Heart right ventricle (tissue), 16 donors: Measurements from ENCODE around the gene ZNF609. TPM values are rescaled to one million over a fixed set of nuclear protein-coding genes. Genes with fewer than 3 reads are reported as not detected.
A peak's percentile ranks its signal among the peaks of the same experiment; 100 is the strongest.

Source experiments
- ATAC-seq, 8 donors: fragments of 200-7000 bp; cut with Tn5 transposase; one replicate each; pipeline ENCODE4 v1.9.1; 2020; ENCODE audit warnings: mild to moderate bottlenecking in 8 of 8, moderate library complexity in 8 of 8, moderate number of reproducible peaks in 1 of 8
- DNase-seq, 2 donors: peaks; one replicate each; pipeline ENCODE4 v3.0.0-alpha.2; 2020
- H3K27ac ChIP-seq, 10 donors: fragments of 200-600 bp; sonication (generic) in 2 of 10; one replicate each; pipeline versions ENCODE4 v1.5.0 to v1.8.0; 2020 to 2022; ENCODE audit warnings: mild to moderate bottlenecking in 3 of 10
- H3K27me3 ChIP-seq, 7 donors: fragments of 200-600 bp; one replicate each; pipeline ENCODE4 v1.8.0; 2021 to 2022; ENCODE audit warnings: mild to moderate bottlenecking in 2 of 7
- H3K36me3 ChIP-seq, 9 donors: fragments of 200-600 bp; sonication (generic) in 1 of 9; one replicate each; pipeline versions ENCODE4 v1.5.0 to v1.8.0; 2020 to 2022; ENCODE audit warnings: mild to moderate bottlenecking in 2 of 9
- H3K4me1 ChIP-seq, 9 donors: fragments of 200-600 bp; sonication (generic) in 1 of 9; one replicate each; pipeline versions ENCODE4 v1.5.0 to v1.8.0; 2020 to 2022; ENCODE audit warnings: mild to moderate bottlenecking in 4 of 9
- H3K4me3 ChIP-seq, 10 donors: fragments of 200-600 bp; sonication (generic) in 2 of 10; one replicate each; pipeline versions ENCODE4 v1.5.0 to v1.8.0; 2020 to 2022; ENCODE audit warnings: mild to moderate bottlenecking in 7 of 10, moderate library complexity in 2 of 10
- H3K9me3 ChIP-seq, 11 donors: fragments of 200-600 bp in 10 of 11; sonication (generic) in 2 of 11; one replicate each; pipeline versions ENCODE4 v1.5.0 to v1.8.0; 2013 to 2022; ENCODE audit warnings: mild to moderate bottlenecking in 2 of 11, control low read depth in 1 of 11, moderate library complexity in 1 of 11
- WGBS, 2 donors: extraction: QIAGEN DNeasy Blood & Tissue Kit; methylation state at CpG; one replicate each; pipeline ENCODE4 v1.1.7; 2013; ENCODE audit warnings: inconsistent platforms in 1 of 2; 5-methylcytosine and 5-hydroxymethylcytosine counted together
- intact Hi-C, 10 donors: fragments of 100-400 bp; cut with DNase I; formaldehyde crosslinking; loops; one replicate each; pipeline versions ENCODE4 v1.11.1 to v1.14.2; 2022
- polyA plus RNA-seq, 2 donors: library from polyadenylated mRNA; stranded (reverse); fragments of 200-250 nt; gene quantifications; one replicate each; pipeline ENCODE4 v1.2.3, GENCODE V29; 2013
- total RNA-seq, 10 donors: library from RNA; stranded (reverse); fragmentation: NEBNext Ultra II Directional in 3 of 10; extraction: Animal tissue kit (Norgen Biotek cat#: 25700) in 3 of 10; gene quantifications; one replicate each; pipeline versions ENCODE4 v1.2.1 to v1.2.4, GENCODE V29; 2021 to 2023
- TF ChIP-seq, protein P1 (sequence below), 9 donors: fragments of 200-600 bp; sonication (generic) in 2 of 9; IDR thresholded peaks; one replicate each; pipeline versions ENCODE4 v1.5.0 to v1.8.0; 2021 to 2022; ENCODE audit warnings: antibody characterized with exemption in 9 of 9, mild to moderate bottlenecking in 5 of 9, moderate library complexity in 1 of 9
- donor health status: Arrhythmogenic right ventricular cardiomyopathy.
- donor health status: ischemic (EF 13 %, LVEDD 7.1; RV severe dilation, severe dysfunction).
- donor health status: healthy with polysubstance abuse.
- donor health status: DM: no; HTN: yes; CAD: no.
- donor health status: DM: no; HTN: no; CAD: no.
- donor health status: ischemic (EF 25% LVEDD 6.9; RV normal size, moderate dysfunction).
- donor health status: ischemic (EF 25% LVEDD 5.7; RV mildly dilated, moderate dysfunction).
- donor health status: healthy.
- donor health status: DM: yes; HTN: yes; CAD: no.
- donor health status: Ischemic cardiomyopathy.
- donor health status: ischemic (EF 35%, LVEDD 5.7; RV mildly dilated, moderate dysfunction).
- donor health status: nonischemic (EF 11% LVEDD 7.7; RV severe dilation, severe dysfunction).
- donor health status: DM: yes; HTN: yes; CAD: no.
- donor health status: PGD.
- donor health status: ischemic (EF 29% LVEDD 5.4; RV normal size, mild dysfunction).
- donor health status: nonischemic (EF 23%, LVEDD 6.1; RV moderate dilation, normal function).

Gene ZNF609
- total and polyA plus RNA-seq, 12 donors = 4.0 to 19.2 (median 15.8) TPM

DNA sequence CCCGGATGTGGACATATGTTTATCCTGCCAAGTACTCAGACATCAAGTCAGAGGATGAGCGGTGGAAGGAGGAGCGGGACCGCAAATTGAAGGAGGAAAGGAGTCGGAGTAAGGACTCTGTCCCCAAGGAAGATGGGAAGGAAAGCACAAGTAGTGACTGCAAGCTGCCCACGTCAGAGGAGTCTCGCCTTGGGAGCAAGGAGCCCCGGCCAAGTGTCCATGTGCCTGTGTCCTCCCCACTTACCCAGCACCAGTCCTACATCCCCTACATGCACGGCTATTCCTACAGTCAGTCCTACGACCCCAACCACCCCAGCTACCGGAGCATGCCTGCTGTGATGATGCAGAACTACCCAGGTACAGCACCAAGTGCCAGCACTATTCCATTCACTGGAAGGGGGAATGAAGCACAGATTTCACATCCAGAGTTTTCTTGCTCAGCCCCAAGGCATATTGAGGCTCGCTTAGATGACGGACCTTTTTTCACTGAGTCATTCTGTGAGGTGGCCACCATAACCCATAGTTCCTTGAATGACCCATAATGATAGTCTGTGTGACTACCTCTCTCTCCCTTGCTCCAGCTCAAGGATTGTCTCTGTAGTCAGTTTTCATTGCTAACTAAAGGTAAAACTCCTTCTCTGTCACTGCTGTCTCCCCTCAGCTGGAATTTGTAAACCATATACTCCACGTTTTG is 217.9 kb downstream of the ZNF609 start:
- ATAC-seq = no peak
- Histone ChIP-seq H3K4me1 (peaks cover 3 to 22% (median 8%) of the 10 kb centered on the region in 9 donors), H3K9me3 (no peaks in the 10 kb centered on the region), H3K4me3 (no peak overlapping the region), H3K36me3 (peaks cover 0 to 97% (median 19%) of the 10 kb centered on the region in 9 donors), H3K27me3 (no peaks in the 10 kb centered on the region), H3K27ac (no peak overlapping the region)
- intact Hi-C loops = loop anchor here in 1 of 10 donors (10.0 kb wide), 1 partner anchor 253 kb away; no protein-coding TSS in a partner anchor
- 80 to 81% methylated on average over 14 of the region's 14 CpGs for WGBS, 2 donors
- DNase-seq = no peak
- TF ChIP-seq, protein P1, sequence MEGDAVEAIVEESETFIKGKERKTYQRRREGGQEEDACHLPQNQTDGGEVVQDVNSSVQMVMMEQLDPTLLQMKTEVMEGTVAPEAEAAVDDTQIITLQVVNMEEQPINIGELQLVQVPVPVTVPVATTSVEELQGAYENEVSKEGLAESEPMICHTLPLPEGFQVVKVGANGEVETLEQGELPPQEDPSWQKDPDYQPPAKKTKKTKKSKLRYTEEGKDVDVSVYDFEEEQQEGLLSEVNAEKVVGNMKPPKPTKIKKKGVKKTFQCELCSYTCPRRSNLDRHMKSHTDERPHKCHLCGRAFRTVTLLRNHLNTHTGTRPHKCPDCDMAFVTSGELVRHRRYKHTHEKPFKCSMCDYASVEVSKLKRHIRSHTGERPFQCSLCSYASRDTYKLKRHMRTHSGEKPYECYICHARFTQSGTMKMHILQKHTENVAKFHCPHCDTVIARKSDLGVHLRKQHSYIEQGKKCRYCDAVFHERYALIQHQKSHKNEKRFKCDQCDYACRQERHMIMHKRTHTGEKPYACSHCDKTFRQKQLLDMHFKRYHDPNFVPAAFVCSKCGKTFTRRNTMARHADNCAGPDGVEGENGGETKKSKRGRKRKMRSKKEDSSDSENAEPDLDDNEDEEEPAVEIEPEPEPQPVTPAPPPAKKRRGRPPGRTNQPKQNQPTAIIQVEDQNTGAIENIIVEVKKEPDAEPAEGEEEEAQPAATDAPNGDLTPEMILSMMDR (IDR thresholded peaks at IDR 0.05) = no peak

DNA sequence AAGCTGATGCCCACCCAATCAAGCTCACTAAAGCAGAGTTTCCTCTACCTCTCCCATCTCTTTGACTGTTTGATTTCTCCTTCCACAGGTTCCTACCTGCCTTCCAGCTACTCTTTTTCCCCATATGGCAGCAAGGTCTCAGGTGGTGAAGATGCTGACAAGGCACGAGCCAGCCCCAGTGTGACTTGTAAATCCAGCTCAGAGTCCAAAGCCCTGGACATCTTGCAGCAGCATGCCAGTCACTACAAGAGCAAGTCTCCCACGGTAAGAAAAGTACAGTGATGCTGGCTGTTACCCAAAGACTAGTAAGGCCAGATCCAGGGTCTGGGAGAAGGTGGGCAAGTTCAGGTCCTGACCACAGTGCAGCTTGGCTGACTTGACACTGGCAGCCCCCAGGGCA is 219.7 kb downstream of the ZNF609 start:
- no peak overlapping the region for H3K27ac ChIP-seq
- H3K36me3 ChIP-seq = peaks cover 0 to 97% (median 19%) of the 10 kb centered on the region in 9 donors
- 57 to 63% methylated on average over 2 of the region's 2 CpGs for WGBS, 2 donors
- ATAC-seq (no peak), DNase-seq (no peak)
- intact Hi-C loops = loop anchor here in 2 of 10 donors (5.0 to 10.0 kb wide), 2 partner anchors 465 to 468 kb away; no protein-coding TSS in a partner anchor
- H3K4me3 ChIP-seq = no peak overlapping the region
- TF ChIP-seq, protein P1 (IDR thresholded peaks at IDR 0.05) = no peak
- H3K27me3 ChIP-seq = no peaks in the 10 kb centered on the region
- H3K4me1 ChIP-seq = peaks cover 3 to 32% (median 13%) of the 10 kb centered on the region in 9 donors
- H3K9me3 ChIP-seq = no peaks in the 10 kb centered on the region

- Histone ChIP-seq H3K4me1 (peaks cover 3 to 45% (median 13%) of the 10 kb centered on the region in 9 donors), H3K27ac (peak overlapping the region in 1 of 10 donors; percentile 24), H3K9me3 (no peaks in the 10 kb centered on the region), H3K36me3 (peaks cover 0 to 98% (median 19%) of the 10 kb centered on the region in 9 donors), H3K27me3 (no peaks in the 10 kb centered on the region), H3K4me3 (no peak overlapping the region)
- DNase-seq (peak in 1 of 2 donors; percentile 54), ATAC-seq (peak; percentile 54 to 87 (median 75))
- TF ChIP-seq, protein P1 (IDR thresholded peaks at IDR 0.05) = peak; percentile 27 to 84 (median 65)
- WGBS, 2 donors = 49 to 57% methylated on average over 9 of the region's 9 CpGs
- intact Hi-C loops = loop anchor here in 2 of 10 donors (5.0 to 10.0 kb wide), 2 partner anchors 467 to 469 kb away; no protein-coding TSS in a partner anchor
These were observed 221.1 kb downstream of the ZNF609 start for GRCh38 chr15:64681424-64682024.

DNA sequence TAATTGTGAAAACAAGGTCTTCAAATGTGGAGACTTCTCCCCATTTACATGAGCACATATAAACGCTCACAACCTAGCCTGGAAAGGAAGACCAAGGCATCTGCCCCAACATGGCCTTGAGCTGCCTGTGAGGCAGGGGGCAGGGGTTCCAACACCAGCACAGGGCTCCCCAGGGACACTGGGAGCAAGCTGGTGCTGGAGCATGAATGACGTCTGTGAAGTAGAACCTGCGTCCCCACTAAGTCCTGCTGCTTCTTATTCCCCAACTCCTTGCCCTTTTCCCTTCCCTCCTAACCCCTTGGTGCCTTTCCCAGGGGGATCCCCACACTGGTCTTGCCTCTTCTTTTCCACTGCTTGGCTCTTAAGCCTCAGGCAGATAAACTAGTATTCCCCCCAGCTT is 221.9 kb downstream of the ZNF609 start:
- H3K36me3 ChIP-seq = peaks cover 0 to 98% (median 19%) of the 10 kb centered on the region in 9 donors
- TF ChIP-seq, protein P1 (IDR thresholded peaks at IDR 0.05) = no peak
- WGBS, 2 donors = 72 to 77% methylated on average over 3 of the region's 3 CpGs
- no peaks in the 10 kb centered on the region for H3K27me3 ChIP-seq
- peak overlapping the region in 5 of 10 donors; percentile 24 to 58 (median 44) for H3K27ac ChIP-seq
- no peak overlapping the region for H3K4me3 ChIP-seq
- intact Hi-C loops = loop anchor here in 2 of 10 donors (5.0 to 10.0 kb wide), 2 partner anchors 467 to 470 kb away; no protein-coding TSS in a partner anchor
- DNase-seq (no peak), ATAC-seq (peak in 1 of 8 donors; percentile 4)
- H3K4me1 ChIP-seq = peaks cover 4 to 51% (median 14%) of the 10 kb centered on the region in 9 donors
- H3K9me3 ChIP-seq = no peaks in the 10 kb centered on the region
